NCI-H510A (cell line): ENCODE measurements around the gene VSIG10L2.

Source experiments
- DNase-seq: peaks from one replicate; lab custom pipeline; 2025; lab: John Stamatoyannopoulos, UW

Gene VSIG10L2

GRCh38 chr11:125947419-125948277, 1.8 kb downstream of the VSIG10L2 start:
- no peak for DNase-seq

- no peak for DNase-seq
Measured at GRCh38 chr11:125948278-125949051, 2.6 kb downstream of the VSIG10L2 start.

- DNase-seq = no peak
Measured at GRCh38 chr11:125949271-125950177, 3.7 kb downstream of the VSIG10L2 start.

GRCh38 chr11:125950178-125950490, 4.3 kb downstream of the VSIG10L2 start:
- DNase-seq = no peak

GRCh38 chr11:125950696-125951651, 5.1 kb downstream of the VSIG10L2 start:
- no peak for DNase-seq

GRCh38 chr11:125951731-125952130, 5.9 kb downstream of the VSIG10L2 start:
- no peak for DNase-seq

- no peak for DNase-seq
Measured at GRCh38 chr11:125952559-125952958, 6.7 kb downstream of the VSIG10L2 start.

- no peak for DNase-seq
Measured at GRCh38 chr11:125952973-125953372, 7.1 kb downstream of the VSIG10L2 start.

GRCh38 chr11:125953401-125953935, 7.6 kb downstream of the VSIG10L2 start:
- DNase-seq = no peak

GRCh38 chr11:125954123-125954944, 8.5 kb downstream of the VSIG10L2 start:
- DNase-seq = no peak

- no peak for DNase-seq
Measured at GRCh38 chr11:125954945-125955640, 9.2 kb downstream of the VSIG10L2 start.

- DNase-seq = no peak
Measured at GRCh38 chr11:125955856-125956255, 10.0 kb downstream of the VSIG10L2 start.

- no peak for DNase-seq
Measured at GRCh38 chr11:125956391-125957134, 10.7 kb downstream of the VSIG10L2 start.

- no peak for DNase-seq
Measured at GRCh38 chr11:125957618-125958332, 11.9 kb downstream of the VSIG10L2 start.

GRCh38 chr11:125958872-125959400, 13.1 kb downstream of the VSIG10L2 start:
- DNase-seq = no peak

GRCh38 chr11:125959511-125959910, 13.7 kb downstream of the VSIG10L2 start:
- DNase-seq = no peak

- DNase-seq = no peak
Measured at GRCh38 chr11:125959931-125960330, 14.1 kb downstream of the VSIG10L2 start.

- DNase-seq = no peak
Measured at GRCh38 chr11:125960771-125961170, 14.9 kb downstream of the VSIG10L2 start.
